HG02943 (cell line): ENCODE measurements around the gene SELPLG.
"Not testable (repeated sequence)": the region's sequence is repeated elsewhere in the genome, so short reads cannot be mapped to it uniquely, and the experiment has no call there.

ENCODE experiments used
- ATAC-seq: cut with Tn5 transposase; IDR thresholded peaks from one replicate; pipeline ENCODE4 v1.9.1; 2021; ENCODE audit warnings: mild to moderate bottlenecking, low read depth, moderate library complexity; ENCODE audit not compliant: unreplicated experiment

Gene SELPLG

GRCh38 chr12:108633534-108634248 is at the start of gene SELPLG:
Gene SELPLG, minus strand, starts transcription at chr12:108633894. Its CDS starts 9,587 bp downstream, at chr12:108624307.
- ATAC-seq = peak; percentile 50

- no peak for ATAC-seq
These were observed 47.6 kb upstream of the SELPLG start for GRCh38 chr12:108681317-108681716.

GRCh38 chr12:108679106-108679681 is 45.5 kb upstream of the SELPLG start:
- no peak for ATAC-seq

- no peak for ATAC-seq
These were observed 44.5 kb upstream of the SELPLG start for GRCh38 chr12:108678104-108678730.

GRCh38 chr12:108677381-108677780 is 43.7 kb upstream of the SELPLG start:
- no peak for ATAC-seq

GRCh38 chr12:108676707-108677106 is 43.0 kb upstream of the SELPLG start:
- no peak for ATAC-seq

GRCh38 chr12:108675792-108676191 is 42.1 kb upstream of the SELPLG start:
- ATAC-seq = no peak

GRCh38 chr12:108672054-108672453 is 38.4 kb upstream of the SELPLG start:
- no peak for ATAC-seq

- no peak for ATAC-seq
These were observed 37.4 kb upstream of the SELPLG start for GRCh38 chr12:108671110-108671509.

- no peak for ATAC-seq
These were observed 36.5 kb upstream of the SELPLG start for GRCh38 chr12:108670066-108670631.

GRCh38 chr12:108668542-108668941 is 34.8 kb upstream of the SELPLG start:
- no peak for ATAC-seq

- ATAC-seq = no peak
These were observed 34.4 kb upstream of the SELPLG start for GRCh38 chr12:108668063-108668462.

- no peak for ATAC-seq
These were observed 33.7 kb upstream of the SELPLG start for GRCh38 chr12:108667349-108667748.

- ATAC-seq = no peak
These were observed 32.7 kb upstream of the SELPLG start for GRCh38 chr12:108666401-108666881.

- no peak for ATAC-seq
These were observed 32.0 kb upstream of the SELPLG start for GRCh38 chr12:108665608-108666202.

GRCh38 chr12:108664338-108665258 is 30.9 kb upstream of the SELPLG start:
- peak; percentile 82 for ATAC-seq

- ATAC-seq = no peak
These were observed 29.8 kb upstream of the SELPLG start for GRCh38 chr12:108663324-108664015.

- ATAC-seq = not testable (repeated sequence)
These were observed 24.4 kb upstream of the SELPLG start for GRCh38 chr12:108658115-108658514.

GRCh38 chr12:108657130-108657745 is 23.5 kb upstream of the SELPLG start:
- no peak for ATAC-seq
